ENCODE results near the gene VWC2L. TPM values are rescaled to one million over a fixed set of nuclear protein-coding genes. Genes with fewer than 3 reads are reported as not detected.

The VWC2L gene
- total and polyA plus RNA-seq, 10 of the 15 experiments (the other 5 are each of a cell fraction or from before 2014, with no cell fraction given): not detected

GRCh38 chr2:214575030-214575429 lies 164.2 kb downstream of the VWC2L start (continued):
- TF ChIP-seq ZNF687 (IDR thresholded peaks at IDR 0.05) (no peak), HDAC6 (IDR thresholded peaks at IDR 0.05; ENCODE audit: unreplicated experiment) (no peak), ZBTB40 (IDR thresholded peaks at IDR 0.05; ENCODE audit: borderline replicate concordance) (no peak)
